AG10803 (cell line): Measurements from ENCODE around the gene ASCC1.

Experiments used
- DNase-seq: peaks from one replicate; pipeline ENCODE4 v3.0.0; 2010; ENCODE audit warnings: low read depth
- H3K4me3 ChIP-seq: 2 replicates; pipeline ENCODE4 v1.5.1; 2011; ENCODE audit warnings: mild to moderate bottlenecking, low read length, control low read depth
- CTCF ChIP-seq: conservative IDR thresholded peaks from 2 replicates; pipeline ENCODE4 v1.5.1; 2011; ENCODE audit warnings: mild to moderate bottlenecking, low read length, control low read depth, inconsistent platforms

Gene ASCC1

DNA sequence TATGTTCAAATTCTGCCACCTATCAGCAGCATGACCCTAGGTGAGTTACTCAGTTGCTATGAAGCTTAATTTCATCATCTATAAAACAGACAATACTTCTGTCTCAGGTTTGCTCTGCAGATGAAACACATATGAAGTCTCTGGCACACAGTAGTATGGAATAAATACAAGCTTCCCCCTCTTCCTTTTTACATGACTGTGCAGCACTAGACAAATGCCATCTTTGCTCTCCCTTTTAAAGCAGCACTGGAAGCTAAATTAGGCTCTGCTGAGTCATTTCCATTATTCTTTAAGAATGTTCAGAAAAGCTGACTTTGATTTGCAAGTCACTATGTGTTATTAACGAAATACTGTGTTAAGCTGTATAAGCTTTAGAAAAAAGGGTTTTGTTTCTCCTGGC is 40.9 kb downstream of the ASCC1 start:
- TF ChIP-seq CTCF = no peak
- DNase-seq = peak; percentile 54
- H3K4me3 ChIP-seq = no peak overlapping the region

GRCh38 chr10:72174297-72174662 is 41.8 kb downstream of the ASCC1 start:
- no peak overlapping the region for H3K4me3 ChIP-seq
- TF ChIP-seq CTCF = no peak
- DNase-seq = no peak

- no peak overlapping the region for H3K4me3 ChIP-seq
- no peak for TF ChIP-seq CTCF
- DNase-seq = peak; percentile 5
These were observed 42.3 kb downstream of the ASCC1 start for GRCh38 chr10:72173619-72174296.

- DNase-seq = no peak
- TF ChIP-seq CTCF = no peak
- H3K4me3 ChIP-seq = no peak overlapping the region
These were observed 42.8 kb downstream of the ASCC1 start for GRCh38 chr10:72173262-72173618.

DNA sequence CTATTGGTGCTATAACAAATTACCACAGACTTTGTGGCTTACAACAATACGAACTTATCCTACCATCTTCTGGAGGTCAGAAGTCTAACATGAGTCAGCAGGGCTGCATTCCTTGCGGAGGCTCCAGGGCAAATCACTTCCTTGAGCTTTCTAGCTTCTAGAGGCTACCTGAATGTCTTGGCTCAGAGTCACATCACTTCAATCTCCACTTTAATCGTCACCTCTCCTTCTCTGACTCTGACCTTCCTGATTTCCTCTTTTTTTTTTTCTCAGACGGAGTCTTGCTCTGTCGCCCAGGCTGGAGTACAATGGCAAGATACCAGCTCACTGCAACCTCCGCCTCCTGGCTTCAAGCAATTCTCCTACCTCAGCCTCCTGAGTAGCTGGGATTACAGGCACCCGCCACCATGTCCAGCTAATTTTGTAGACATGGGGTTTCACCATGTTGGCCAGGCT is 44.9 kb downstream of the ASCC1 start:
- no peak overlapping the region for H3K4me3 ChIP-seq
- TF ChIP-seq CTCF = no peak
- DNase-seq = peak; percentile 80

DNA sequence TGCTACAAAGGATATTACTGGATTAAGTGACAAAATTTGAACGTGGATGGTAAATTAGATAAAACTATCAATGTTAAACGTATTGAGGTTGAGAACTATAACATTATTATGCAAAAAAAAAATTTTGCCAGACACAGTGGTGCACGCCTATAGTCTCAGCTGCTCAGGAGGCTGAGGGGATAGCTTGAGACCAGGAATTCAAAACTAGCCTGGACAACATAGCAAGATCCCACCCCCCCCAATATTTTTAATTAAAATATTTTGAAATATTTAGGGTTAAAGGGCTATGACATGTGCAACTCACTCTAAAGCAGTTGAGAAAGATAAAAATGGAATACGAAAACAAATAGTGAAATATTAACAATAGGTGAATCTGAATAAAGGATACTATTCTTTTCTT is 45.3 kb downstream of the ASCC1 start:
- H3K4me3 ChIP-seq = no peak overlapping the region
- no peak for TF ChIP-seq CTCF
- no peak for DNase-seq

DNA sequence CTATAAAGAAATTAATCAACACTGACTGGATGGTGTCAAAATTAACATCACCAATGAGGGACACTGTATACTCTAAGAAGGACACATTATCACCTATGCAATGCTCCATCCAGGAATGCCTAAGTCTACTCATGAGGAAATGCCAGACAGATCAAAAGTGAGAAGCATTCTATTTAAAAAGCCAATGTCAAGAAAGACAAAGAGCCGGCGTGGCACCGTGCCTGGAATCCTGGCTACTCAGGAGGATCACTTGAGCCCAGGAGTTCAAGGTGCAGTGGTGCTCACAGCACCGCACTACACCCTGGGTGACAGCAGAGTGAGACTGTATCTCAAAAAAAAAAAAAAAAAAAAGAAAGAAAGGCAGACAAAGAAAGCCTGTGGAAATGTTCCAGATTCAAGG is 45.8 kb downstream of the ASCC1 start:
- H3K4me3 ChIP-seq = no peak overlapping the region
- no peak for TF ChIP-seq CTCF
- DNase-seq = no peak
